ENCODE measurements around the gene PTBP3. TPM values are rescaled to one million over a fixed set of nuclear protein-coding genes. Genes with fewer than 3 reads are reported as not detected.

The PTBP3 gene
- total RNA-seq, 1 donor from 2014 or later = 18.7 TPM

GRCh38 chr9:112361601-112362000 lies 28.2 kb upstream of the PTBP3 start:
- DNase-seq (ENCODE audit: low spot score) = no peak
- ATAC-seq = peak; percentile 89

GRCh38 chr9:112360047-112360804 lies 26.8 kb upstream of the PTBP3 start:
- ATAC-seq (no peak), DNase-seq (ENCODE audit: low spot score) (no peak)

GRCh38 chr9:112355427-112355897 lies 22.0 kb upstream of the PTBP3 start:
- ATAC-seq = peak; percentile 67
- DNase-seq (ENCODE audit: low spot score) = no peak

- DNase-seq (ENCODE audit: low spot score) (no peak), ATAC-seq (no peak)
Observed at GRCh38 chr9:112354081-112354743, 20.8 kb upstream of the PTBP3 start.

- DNase-seq (ENCODE audit: low spot score) (no peak), ATAC-seq (peak; percentile 75)
Observed at GRCh38 chr9:112352209-112352608, 18.8 kb upstream of the PTBP3 start.

- no peak for DNase-seq (ENCODE audit: low spot score)
- ATAC-seq = no peak
Observed at GRCh38 chr9:112351184-112351583, 17.8 kb upstream of the PTBP3 start.

GRCh38 chr9:112349008-112349333 lies 15.6 kb upstream of the PTBP3 start:
- ATAC-seq = peak; percentile 23
- DNase-seq (ENCODE audit: low spot score) = no peak

- ATAC-seq = peak; percentile 78
Observed at GRCh38 chr9:112348257-112349007, 15.0 kb upstream of the PTBP3 start.

GRCh38 chr9:112341730-112342129 lies 8.3 kb upstream of the PTBP3 start:
- DNase-seq (ENCODE audit: low spot score) (no peak), ATAC-seq (no peak)

More at GRCh38 chr9:112348257-112349007, 15.0 kb upstream of the PTBP3 start:
- peak; percentile 92 for DNase-seq (ENCODE audit: low spot score)

GRCh38 chr9:112339886-112340285 lies 6.5 kb upstream of the PTBP3 start:
- ATAC-seq = no peak
- no peak for DNase-seq (ENCODE audit: low spot score)

- ATAC-seq (no peak), DNase-seq (ENCODE audit: low spot score) (no peak)
Observed at GRCh38 chr9:112338561-112338960, 5.1 kb upstream of the PTBP3 start.

GRCh38 chr9:112337547-112337946 lies 4.1 kb upstream of the PTBP3 start:
- ATAC-seq (no peak), DNase-seq (ENCODE audit: low spot score) (no peak)

- no peak for ATAC-seq
- DNase-seq (ENCODE audit: low spot score) = no peak
Observed at GRCh38 chr9:112334432-112334841, 1.0 kb upstream of the PTBP3 start.

- DNase-seq (ENCODE audit: low spot score) = peak; percentile 97
- peak; percentile 88 for ATAC-seq
Observed at GRCh38 chr9:112333639-112334431, 416 bp upstream of the PTBP3 start.

- ATAC-seq = no peak
- no peak for DNase-seq (ENCODE audit: low spot score)
Observed at GRCh38 chr9:112332674-112332976, 794 bp downstream of the PTBP3 start.

- ATAC-seq = no peak
- DNase-seq (ENCODE audit: low spot score) = no peak
Observed at GRCh38 chr9:112332214-112332613, 1.2 kb downstream of the PTBP3 start.

GRCh38 chr9:112331674-112331952 lies 1.8 kb downstream of the PTBP3 start:
- DNase-seq (ENCODE audit: low spot score) (no peak), ATAC-seq (no peak)

- DNase-seq (ENCODE audit: low spot score) = no peak
- ATAC-seq = no peak
Observed at GRCh38 chr9:112328545-112328944, 4.9 kb downstream of the PTBP3 start.

GRCh38 chr9:112327718-112328450 lies 5.5 kb downstream of the PTBP3 start:
- ATAC-seq = no peak
- DNase-seq (ENCODE audit: low spot score) = no peak

- DNase-seq (ENCODE audit: low spot score) (no peak), ATAC-seq (peak; percentile 49)
Observed at GRCh38 chr9:112326194-112326593, 7.2 kb downstream of the PTBP3 start.

- DNase-seq (ENCODE audit: low spot score) (no peak), ATAC-seq (no peak)
Observed at GRCh38 chr9:112325600-112325999, 7.8 kb downstream of the PTBP3 start.

All from left lobe of liver (tissue), 2 donors.